HepG2 (cell line): ENCODE data around the gene EVA1A. TPM values are rescaled to one million over a fixed set of nuclear protein-coding genes. Genes with fewer than 3 reads are reported as not detected.

Source experiments
- ATAC-seq: fragments of 200-7000 bp; cut with Tn5 transposase; 3 replicates; pipeline ENCODE4 v1.9.1; 2020; ENCODE audit warnings: mild to moderate bottlenecking, moderate library complexity
- BruUV-seq: library from RNA; stranded (reverse); fragments of 400-500 nt; replicated peaks from 2 replicates; lab custom pipeline; 2021; lab: Mats Ljungman, UMichigan
- CTCF ChIA-PET: fragments of 300-600 bp; formaldehyde crosslinking; extraction: SDS; loops from one replicate; lab custom pipeline; 2021; ENCODE audit warnings: low total read pairs, inconsistent platforms, low intra/inter-chr PET ratio; lab: Yijun Ruan, JAX
- POLR2A ChIA-PET: fragments of 350-600 bp; sonication (Branson Sonifier 250); formaldehyde crosslinking; loops from one replicate; lab custom pipeline; 2020; ENCODE audit warnings: antibody characterized with exemption, inconsistent platforms; lab: Yijun Ruan, JAX
- DNase-seq: peaks from one replicate; pipeline ENCODE4 v3.0.0-alpha.2; 2015; ENCODE audit warnings: low spot score
- FAIRE-seq: peaks from 3 replicates; lab custom pipeline; 2011; peaks lifted over from hg19 to GRCh38; lab: Jason Lieb, UNC
- H2AFZ ChIP-seq: one replicate; pipeline ENCODE4 v1.6.1; 2011; ENCODE audit warnings: low read length, inconsistent platforms
- H3K27ac ChIP-seq: fragments of 300-600 bp; 3 replicates; pipeline ENCODE4 v1.8.0; 2011; ENCODE audit warnings: mixed run types, mild to moderate bottlenecking, mixed read lengths, low read length, inconsistent platforms; ENCODE audit not compliant: insufficient read depth; ENCODE audit errors: extremely low read length
- H3K27me3 ChIP-seq, 2 experiments: fragments of 200-600 bp in 1 of 2; 2 replicates in 1 of 2; 3 replicates in 1 of 2; pipeline versions ENCODE4 v1.6.0 to v1.8.0; 2011; ENCODE audit warnings: low read length in 2 of 2, mild to moderate bottlenecking in 2 of 2, moderate library complexity in 2 of 2, inconsistent platforms in 1 of 2; ENCODE audit not compliant: insufficient read depth in 2 of 2, control insufficient read depth in 1 of 2
- H3K36me3 ChIP-seq, 2 experiments: fragments of 200-600 bp in 1 of 2; replicated peaks in 1 of 2; 2 replicates in 1 of 2; 3 replicates in 1 of 2; pipeline versions ENCODE4 v1.5.1 to v1.8.0; 2011; ENCODE audit warnings: low read length in 2 of 2, inconsistent platforms in 1 of 2; ENCODE audit not compliant: insufficient read depth in 2 of 2, control insufficient read depth in 1 of 2
- H3K4me1 ChIP-seq: 2 replicates; pipeline ENCODE4 v1.5.1; 2012; ENCODE audit warnings: low read length, inconsistent platforms; ENCODE audit not compliant: insufficient read depth
- H3K4me2 ChIP-seq: 2 replicates; pipeline ENCODE4 v1.6.0; 2011; ENCODE audit warnings: low read depth, low read length, inconsistent platforms
- H3K4me3 ChIP-seq, 3 experiments: fragments of 200-600 bp in 1 of 3; sonication (generic), shearing (Covaris generic) in 1 of 3; replicated peaks in 1 of 3; 2 replicates each; pipeline ENCODE4 v1.5.1; 2011 to 2016; ENCODE audit warnings: low read length in 3 of 3, inconsistent platforms in 2 of 3, low read depth in 2 of 3, mild to moderate bottlenecking in 2 of 3, control low read depth in 1 of 3, mixed read lengths in 1 of 3; ENCODE audit not compliant: insufficient read depth in 1 of 3
- H3K79me2 ChIP-seq: one replicate; pipeline ENCODE4 v1.6.1; 2011; ENCODE audit warnings: low read length, inconsistent platforms; ENCODE audit not compliant: insufficient read depth
- H3K9ac ChIP-seq: 2 replicates; pipeline ENCODE4 v1.6.0; 2011; ENCODE audit warnings: mild to moderate bottlenecking, low read depth, low read length, inconsistent platforms; ENCODE audit not compliant: insufficient read depth
- H3K9me3 ChIP-seq: 2 replicates; pipeline ENCODE4 v1.5.1; 2012; ENCODE audit warnings: mild to moderate bottlenecking, low read length
- H4K20me1 ChIP-seq: 2 replicates; pipeline ENCODE4 v1.6.0; 2011; ENCODE audit warnings: inconsistent platforms, mild to moderate bottlenecking, low read length, moderate library complexity; ENCODE audit not compliant: insufficient read depth
- ATF1 ChIP-seq: IDR thresholded peaks from 2 replicates; pipeline ENCODE4 v1.6.1; 2016; ENCODE audit warnings: mild to moderate bottlenecking, control low read depth
- HOXA7 ChIP-seq: sonication (generic); formaldehyde crosslinking; IDR thresholded peaks from 2 replicates; pipeline ENCODE4 v1.8.1; 2022; ENCODE audit warnings: mild to moderate bottlenecking, missing genetic modification reagents, moderate library complexity
- NRL ChIP-seq: sonication (generic); formaldehyde crosslinking; IDR thresholded peaks from 2 replicates; pipeline ENCODE4 v1.5.0; 2020; ENCODE audit warnings: missing genetic modification reagents, mild to moderate bottlenecking, moderate library complexity, borderline replicate concordance
- TARDBP ChIP-seq: sonication (generic); formaldehyde crosslinking; IDR thresholded peaks from 2 replicates; pipeline ENCODE4 v1.8.0; 2022; ENCODE audit warnings: mild to moderate bottlenecking, missing genetic modification reagents
- ZMYM4 ChIP-seq: sonication (generic); formaldehyde crosslinking; IDR thresholded peaks from 2 replicates; pipeline ENCODE4 v1.8.1; 2023; ENCODE audit warnings: mild to moderate bottlenecking, missing genetic modification reagents
- ZNF839 ChIP-seq: sonication (generic); formaldehyde crosslinking; IDR thresholded peaks from 2 replicates; pipeline ENCODE4 v1.4.0; 2020; ENCODE audit warnings: missing genetic modification reagents, mild to moderate bottlenecking, borderline replicate concordance
- WGBS: methylation state at CpG from one replicate; pipeline ENCODE4 v1.1.6; 2017; ENCODE audit warnings: low lambda C conversion rate; 5-methylcytosine and 5-hydroxymethylcytosine counted together
- in situ Hi-C: cut with HindIII; loops from 2 replicates; pipeline ENCODE4 v1.10.0; 2017; ENCODE audit warnings: low pct_unique_long_range_greater_than_20kb; ENCODE audit not compliant: extremely low pct_ligation_motif_present
- intact Hi-C: fragments of 100-400 bp; cut with micrococcal nuclease; formaldehyde crosslinking; loops from one replicate; pipeline ENCODE4 v1.10.0; 2022; ENCODE audit not compliant: unreplicated experiment
- polyA plus RNA-seq, 8 experiments: library from polyadenylated mRNA; depleted of rRNA in 3 of 8; stranded (reverse) in 7 of 8; unstranded in 1 of 8; fragments of >200 nt; fragmentation: Illumina TruSeq in 4 of 8; extraction: Trizol in 4 of 8; gene quantifications; 2 replicates each; pipeline versions ENCODE4 v1.2.1 to v1.2.3, GENCODE V29; 2011 to 2016; ENCODE audit warnings: low read depth in 4 of 8, missing spikeins in 1 of 8, mixed read lengths in 1 of 8; ENCODE audit not compliant: insufficient read depth in 1 of 8
- total RNA-seq, 5 experiments: library from RNA; depleted of rRNA; stranded (reverse); fragments of >200 nt; fragmentation: Illumina TruSeq; extraction: Trizol; gene quantifications; 2 replicates each; pipeline ENCODE4 v1.2.3, GENCODE V29; 2016; ENCODE audit warnings: low read depth in 1 of 5

The EVA1A gene
- total and polyA plus RNA-seq, 2 of the 13 experiments (the other 11 are each of a cell fraction or from before 2014, with no cell fraction given): 57.5 to 57.8 TPM

DNA sequence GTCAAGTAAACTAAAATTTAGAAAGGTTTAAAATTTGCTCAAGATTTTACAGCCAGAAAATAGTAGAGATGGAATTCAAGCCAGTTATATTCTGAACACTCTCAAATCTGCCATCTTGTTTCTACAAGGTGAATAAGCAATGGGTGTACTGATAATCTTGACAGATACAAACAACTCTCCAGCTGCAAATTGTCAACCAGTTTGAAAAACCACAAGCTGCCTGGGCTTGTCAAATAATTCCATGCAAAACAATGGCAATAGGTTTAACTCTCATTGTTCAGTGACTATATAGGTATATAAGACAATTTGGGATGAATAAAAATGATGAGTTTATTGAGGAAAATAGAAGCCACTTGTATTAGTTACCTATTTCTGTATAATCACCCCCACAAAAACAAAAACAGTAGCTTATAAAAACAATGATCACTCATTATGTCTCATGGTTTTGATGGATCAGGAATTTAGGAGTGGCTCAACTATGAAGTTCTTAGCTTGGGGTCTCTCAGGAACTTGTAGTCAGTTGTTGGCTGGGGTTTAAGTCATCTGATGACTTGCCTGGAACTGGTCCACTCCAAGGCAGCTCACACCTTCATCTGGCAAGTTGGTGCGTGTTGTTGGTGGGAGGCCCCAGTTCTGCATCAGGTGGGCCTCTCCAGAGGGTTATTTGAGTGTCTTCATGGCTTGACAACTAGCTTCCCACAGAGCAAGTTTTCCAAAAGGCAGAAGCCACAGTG is 12.6 kb upstream of the EVA1A start:
- ATAC-seq (no peak), DNase-seq (no peak)
- H4K20me1 ChIP-seq: no peaks in the 10 kb centered on the region
- intact Hi-C loops: no loop called here
- no peak overlapping the region for H3K4me3 ChIP-seq
- H3K79me2 ChIP-seq: peaks cover 13% of the 10 kb centered on the region
- TF ChIP-seq TARDBP (0 out of 2 replicates have a peak, but pooled peaks have one; percentile 24), NRL (CRISPR knock-in tag) (no peak), HOXA7 (no peak), ZMYM4 (CRISPR knock-in tag) (0 out of 2 replicates have a peak, but pooled peaks have one; percentile 0), ATF1 (CRISPR knock-in tag) (0 out of 2 replicates have a peak, but pooled peaks have one; percentile 21), ZNF839 (CRISPR knock-in tag) (no peak)
- TF ChIP-seq, all 625 proteins: peak for 3
- POLR2A ChIA-PET: interaction anchor here (1.3 to 6.0 kb wide), 3 partner anchors 12 to 51 kb away, joined by 4 to 126 read pairs (median 6); partner anchors contain the start of gene EVA1A
- H3K9ac ChIP-seq: no peak overlapping the region
- H3K4me2 ChIP-seq: no peak overlapping the region
- H2AFZ ChIP-seq: no peak overlapping the region
- H3K27ac ChIP-seq: no peak overlapping the region
- no peaks in the 10 kb centered on the region for H3K9me3 ChIP-seq
- CTCF ChIA-PET: no interaction called here
- H3K4me1 ChIP-seq: peaks cover 80% of the 10 kb centered on the region
- FAIRE-seq: no peak
- H3K36me3 ChIP-seq: no peaks in the 10 kb centered on the region
- H3K27me3 ChIP-seq: no peaks in the 10 kb centered on the region
- no TSS peak for BruUV-seq
- WGBS: 100% methylated on average over 1 of the region's 1 CpG
- in situ Hi-C loops: loop anchor here (5.0 kb wide), 2 partner anchors 34 to 56 kb away; no protein-coding TSS in a partner anchor
